Right lobe of liver (tissue), 6 donors: ENCODE measurements around the gene NPRL2. TPM values are rescaled to one million over a fixed set of nuclear protein-coding genes. Genes with fewer than 3 reads are reported as not detected.

Experiments used
- ATAC-seq, 4 donors: fragments of 200-7000 bp; cut with Tn5 transposase; one replicate each; pipeline ENCODE4 v1.9.1; 2020; ENCODE audit warnings: mild to moderate bottlenecking in 4 of 4, moderate library complexity in 4 of 4
- DNase-seq, 3 donors: peaks; one replicate each; pipeline ENCODE4 v3.0.0-alpha.2; 2020
- H3K27ac ChIP-seq, 3 donors: fragments of 200-600 bp; one replicate each; pipeline ENCODE4 v1.8.0; 2022
- H3K27me3 ChIP-seq, 2 donors: fragments of 200-600 bp; one replicate each; pipeline ENCODE4 v1.8.0; 2022
- H3K36me3 ChIP-seq, 4 donors: fragments of 200-600 bp; sonication (generic) in 1 of 4; one replicate each; pipeline versions ENCODE4 v1.5.1 to v1.8.0; 2017 to 2022; ENCODE audit warnings: control low read depth in 1 of 4
- H3K4me1 ChIP-seq, 4 donors: fragments of 200-600 bp; sonication (generic) in 1 of 4; one replicate each; pipeline versions ENCODE4 v1.5.1 to v1.8.0; 2017 to 2022; ENCODE audit warnings: control low read depth in 1 of 4
- H3K4me3 ChIP-seq, 3 donors: fragments of 200-600 bp; one replicate each; pipeline ENCODE4 v1.8.0; 2022
- H3K9me3 ChIP-seq, 4 donors: fragments of 200-600 bp; sonication (generic) in 1 of 4; one replicate each; pipeline versions ENCODE4 v1.5.1 to v1.8.0; 2017 to 2022; ENCODE audit warnings: control low read depth in 1 of 4
- POLR2A ChIP-seq: fragments of 450-650 bp; IDR thresholded peaks from one replicate; pipeline ENCODE4 v1.6.1; 2017; ENCODE audit warnings: antibody characterized with exemption, mild to moderate bottlenecking
- WGBS: methylation state at CpG from one replicate; pipeline ENCODE4 v1.1.6; 2018; ENCODE audit warnings: low coverage, low lambda C conversion rate; ENCODE audit not compliant: insufficient coverage; ENCODE audit errors: missing lambda C conversion rate; 5-methylcytosine and 5-hydroxymethylcytosine counted together
- intact Hi-C, 2 donors: fragments of 100-400 bp; cut with DNase I; formaldehyde crosslinking; loops; one replicate each; pipeline versions ENCODE4 v1.11.2 to v1.14.1; 2022
- long read RNA-seq: library from polyadenylated mRNA; unstranded; transcript quantifications from one replicate; pipeline ENCODE4 v2.0.0, GENCODE V29; 2019
- total RNA-seq, 6 experiments: library from RNA; depleted of rRNA in 2 of 6; stranded (reverse); fragments of >200 nt in 2 of 6; fragmentation: NEBNext Ultra II Directional in 3 of 6; extraction: Animal tissue kit (Norgen Biotek cat#: 25700) in 3 of 6; gene quantifications; one replicate each; pipeline versions ENCODE4 v1.1.0 to v1.2.4, GENCODE V29; 2016 to 2023
- TF ChIP-seq, protein P1 (sequence below), 4 donors: fragments of 200-600 bp in 3 of 4; fragments of 450-650 bp in 1 of 4; IDR thresholded peaks; one replicate each; pipeline versions ENCODE4 v1.5.1 to v1.8.0; 2016 to 2022; ENCODE audit warnings: antibody characterized with exemption in 4 of 4, mild to moderate bottlenecking in 2 of 4
- donor health status: DM: no; HTN: yes; CAD: no.
- donor health status: DM: no; HTN: no; CAD: no.
- donor health status: DM: no; HTN: no; CAD: no.
- donor health status: DM: no; HTN: yes; CAD: no.
- donor health status: DM: no; HTN: yes; CAD: no.

The NPRL2 gene
- 10 to 100 TPM; 10.6 to 18.3 (median 14.4) TPM for total RNA-seq
- long read RNA-seq, partial matches to known transcripts: 0 of 4 reads
- long read RNA-seq, other reads (novel, unspliced or antisense): 1 of 4 reads

DNA sequence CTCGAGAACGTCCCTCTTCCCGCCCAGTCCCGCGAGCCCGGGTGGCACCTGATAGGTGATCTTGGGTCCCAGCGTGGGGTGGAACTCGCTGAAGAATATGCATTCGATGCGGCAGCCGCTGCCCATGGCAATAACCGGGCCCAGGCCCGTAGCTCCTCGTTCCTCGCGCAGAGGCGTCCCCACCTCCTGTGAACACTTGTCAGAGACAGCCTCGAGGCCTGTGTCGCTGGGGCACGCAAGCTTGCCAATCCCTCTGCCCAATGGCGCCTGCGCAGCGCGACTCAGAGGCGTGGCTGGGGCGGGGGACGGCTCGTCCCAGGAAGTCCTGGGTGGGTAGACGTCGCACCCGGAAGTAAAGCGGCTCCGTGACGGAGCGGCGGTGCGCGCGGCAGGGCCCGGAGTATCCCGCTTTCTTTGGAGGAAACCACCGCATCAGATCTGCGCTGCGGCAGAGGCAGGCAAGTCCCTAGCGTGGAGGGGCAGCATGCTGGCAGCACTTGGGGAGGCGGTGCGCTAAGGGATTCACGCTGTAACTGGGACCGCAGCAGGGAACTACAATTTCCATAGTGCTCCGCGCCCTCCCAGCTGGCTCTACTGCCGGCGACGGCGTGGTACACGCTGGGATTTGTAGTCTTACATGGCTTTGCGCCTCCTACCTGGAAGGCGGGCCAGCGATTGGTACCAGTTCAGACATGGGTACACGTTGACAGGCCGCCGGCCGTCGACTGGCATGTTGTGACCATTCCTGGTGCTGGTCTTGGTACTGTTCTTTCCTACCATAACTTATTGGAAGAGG, at the start of gene NPRL2, which contains the start of gene CYB561D2:
Gene NPRL2, minus strand, starts transcription at position 249 of the 796 bp plus-strand sequence. Its CDS starts 123 bp downstream, at position 126.
Gene CYB561D2, plus strand, starts transcription at position 336 of the 796 bp plus-strand sequence. CDS start 572 bp downstream, outside the sequence.
- intact Hi-C loops: no loop called here
- DNase-seq: peak; percentile 98 to 99 (median 99)
- H3K4me1 ChIP-seq: peaks cover 0 to 34% (median 12%) of the 10 kb centered on the region in 4 donors
- peak; percentile 83 to 94 (median 92) for ATAC-seq
- no CpG with 5 or more reads among the region's 64 CpGs for WGBS
- peaks cover 0 to 29% (median 5%) of the 10 kb centered on the region in 4 donors for H3K36me3 ChIP-seq
- peak within 1 kb of the TSS; percentile 74 to 78 (median 74) for H3K4me3 ChIP-seq
- no peaks in the 10 kb centered on the region for H3K27me3 ChIP-seq
- no peaks in the 10 kb centered on the region for H3K9me3 ChIP-seq
- TF ChIP-seq POLR2A: peak; percentile 89
- TF ChIP-seq, protein P1, sequence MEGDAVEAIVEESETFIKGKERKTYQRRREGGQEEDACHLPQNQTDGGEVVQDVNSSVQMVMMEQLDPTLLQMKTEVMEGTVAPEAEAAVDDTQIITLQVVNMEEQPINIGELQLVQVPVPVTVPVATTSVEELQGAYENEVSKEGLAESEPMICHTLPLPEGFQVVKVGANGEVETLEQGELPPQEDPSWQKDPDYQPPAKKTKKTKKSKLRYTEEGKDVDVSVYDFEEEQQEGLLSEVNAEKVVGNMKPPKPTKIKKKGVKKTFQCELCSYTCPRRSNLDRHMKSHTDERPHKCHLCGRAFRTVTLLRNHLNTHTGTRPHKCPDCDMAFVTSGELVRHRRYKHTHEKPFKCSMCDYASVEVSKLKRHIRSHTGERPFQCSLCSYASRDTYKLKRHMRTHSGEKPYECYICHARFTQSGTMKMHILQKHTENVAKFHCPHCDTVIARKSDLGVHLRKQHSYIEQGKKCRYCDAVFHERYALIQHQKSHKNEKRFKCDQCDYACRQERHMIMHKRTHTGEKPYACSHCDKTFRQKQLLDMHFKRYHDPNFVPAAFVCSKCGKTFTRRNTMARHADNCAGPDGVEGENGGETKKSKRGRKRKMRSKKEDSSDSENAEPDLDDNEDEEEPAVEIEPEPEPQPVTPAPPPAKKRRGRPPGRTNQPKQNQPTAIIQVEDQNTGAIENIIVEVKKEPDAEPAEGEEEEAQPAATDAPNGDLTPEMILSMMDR (IDR thresholded peaks at IDR 0.05): no peak
- peak within 1 kb of the TSS; percentile 90 to 92 (median 91) for H3K27ac ChIP-seq

GRCh38 chr3:50396502-50396901, 45.9 kb upstream of the NPRL2 start:
- WGBS: no CpG with 5 or more reads among the region's 10 CpGs
- no peak for ATAC-seq
- no peaks in the 10 kb centered on the region for H3K36me3 ChIP-seq
- TF ChIP-seq, protein P1 (IDR thresholded peaks at IDR 0.05): no peak
- TF ChIP-seq POLR2A: no peak
- no peak overlapping the region for H3K4me3 ChIP-seq
- intact Hi-C loops: no loop called here
- DNase-seq: no peak
- H3K4me1 ChIP-seq: no peaks in the 10 kb centered on the region
- H3K27me3 ChIP-seq: no peaks in the 10 kb centered on the region
- H3K27ac ChIP-seq: no peak overlapping the region
- H3K9me3 ChIP-seq: no peaks in the 10 kb centered on the region

DNA sequence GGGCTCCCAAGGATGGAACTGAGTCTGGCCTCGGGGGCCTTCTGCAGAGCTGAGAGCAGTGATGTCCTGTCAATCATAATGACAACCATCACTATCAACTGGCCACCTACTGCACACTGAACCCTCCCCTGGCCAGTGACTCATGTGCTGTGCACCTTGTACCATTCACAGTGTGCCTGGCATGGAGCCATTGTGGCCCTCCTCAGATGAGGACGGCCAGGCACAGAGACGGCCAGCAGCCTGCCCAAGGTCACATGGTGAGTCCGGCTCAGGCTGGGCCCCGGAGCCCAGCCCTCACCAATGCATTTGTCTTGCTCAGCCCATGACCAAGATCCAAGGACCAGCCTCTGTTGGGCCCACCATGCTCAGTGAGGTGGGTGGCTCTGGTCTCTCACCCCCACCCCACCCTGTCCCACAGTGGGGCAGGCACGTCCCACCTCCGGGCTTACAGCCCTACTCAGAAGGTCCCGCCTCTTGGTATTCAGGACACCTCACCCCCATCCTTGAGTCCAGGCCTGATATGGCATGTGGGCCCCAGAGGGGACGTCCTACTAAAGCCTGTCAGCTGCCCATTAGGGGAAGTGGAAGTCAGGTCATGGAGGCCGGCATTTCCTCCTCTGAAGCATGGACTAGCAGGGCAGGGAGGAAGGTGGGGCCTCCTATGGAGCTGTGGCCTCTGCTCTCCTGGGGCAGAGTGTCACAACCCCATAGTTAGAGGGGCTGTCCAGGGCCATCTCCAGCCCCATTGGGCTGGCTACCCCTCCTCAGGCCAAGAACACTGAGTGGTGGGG, 44.7 kb upstream of the NPRL2 start:
- Histone ChIP-seq H3K36me3 (no peaks in the 10 kb centered on the region), H3K9me3 (no peaks in the 10 kb centered on the region), H3K27ac (no peak overlapping the region), H3K27me3 (no peaks in the 10 kb centered on the region), H3K4me1 (no peaks in the 10 kb centered on the region), H3K4me3 (no peak overlapping the region)
- peak in 2 of 4 donors; percentile 28 to 46 for ATAC-seq
- TF ChIP-seq, protein P1 (IDR thresholded peaks at IDR 0.05): no peak
- TF ChIP-seq POLR2A: no peak
- DNase-seq: no peak
- 80% methylated on average over 1 of the region's 10 CpGs for WGBS
- intact Hi-C loops: no loop called here

DNA sequence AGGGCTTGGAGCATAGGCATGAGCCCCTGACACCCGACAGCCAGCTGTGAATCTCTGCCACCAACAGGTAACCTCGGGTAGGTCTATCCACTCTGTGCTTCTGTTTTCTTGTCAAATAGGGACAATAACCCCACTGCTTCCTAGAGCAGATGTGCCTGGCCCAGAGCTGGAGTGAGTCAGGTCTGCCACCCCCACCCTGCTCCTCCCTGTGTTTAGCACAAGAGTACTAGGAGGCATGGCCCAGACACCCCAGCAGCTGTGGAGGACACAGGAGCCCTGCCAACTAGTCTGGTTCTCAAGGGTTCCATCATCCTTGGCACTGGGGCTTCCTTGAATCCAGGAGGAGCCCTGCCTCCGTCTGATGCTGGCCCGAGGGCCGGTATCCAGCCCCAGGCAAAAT, 42.5 kb upstream of the NPRL2 start:
- H3K4me3 ChIP-seq: no peak overlapping the region
- intact Hi-C loops: no loop called here
- ATAC-seq (no peak), DNase-seq (no peak)
- no peaks in the 10 kb centered on the region for H3K36me3 ChIP-seq
- 90% methylated on average over 2 of the region's 5 CpGs for WGBS
- H3K27me3 ChIP-seq: no peaks in the 10 kb centered on the region
- TF ChIP-seq, protein P1 (IDR thresholded peaks at IDR 0.05): no peak
- no peak for TF ChIP-seq POLR2A
- no peak overlapping the region for H3K27ac ChIP-seq
- H3K9me3 ChIP-seq: no peaks in the 10 kb centered on the region
- H3K4me1 ChIP-seq: no peaks in the 10 kb centered on the region
